Measurements from ENCODE around the gene EHMT2. TPM values are rescaled to one million over a fixed set of nuclear protein-coding genes. Genes with fewer than 3 reads are reported as not detected.

EHMT2 gene
- polyA plus RNA-seq, 3 donors from 2014 or later = 18.8 to 52.1 (median 21.5) TPM

DNA sequence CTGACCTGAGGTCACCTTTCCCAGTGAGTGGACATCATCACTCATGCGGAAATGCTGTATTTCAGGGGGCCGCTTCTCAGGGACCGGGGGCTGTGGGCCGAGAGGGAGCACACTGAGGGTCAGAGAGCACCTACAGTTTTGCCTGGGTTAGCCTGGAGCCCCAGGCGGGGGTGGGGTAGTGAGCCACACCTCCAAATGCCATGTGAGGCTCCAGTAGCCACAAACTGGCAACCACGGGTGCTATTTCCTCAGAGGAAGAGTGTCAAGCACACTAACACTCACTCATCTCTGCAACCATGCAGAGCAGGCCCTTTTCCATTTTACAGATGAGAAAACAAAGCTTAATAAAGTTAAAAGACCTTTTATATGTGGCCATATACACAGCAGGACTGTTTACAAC is 4.7 kb downstream of the EHMT2 start:
- Mint-ChIP-seq H3K9me3 (no peaks in the 10 kb centered on the region), H3K36me3 (peaks cover 15 to 23% (median 18%) of the 10 kb centered on the region in 3 donors), H3K27ac (no peak overlapping the region), H3K4me1 (peaks cover 10 to 14% of the 10 kb centered on the region in 2 donors), H3K27me3 (ENCODE audit: low read depth in 3 of 3) (peaks cover 0 to 2% (median 0%) of the 10 kb centered on the region in 3 donors), H3K4me3 (no peak overlapping the region)
- DNase-seq = no peak

DNA sequence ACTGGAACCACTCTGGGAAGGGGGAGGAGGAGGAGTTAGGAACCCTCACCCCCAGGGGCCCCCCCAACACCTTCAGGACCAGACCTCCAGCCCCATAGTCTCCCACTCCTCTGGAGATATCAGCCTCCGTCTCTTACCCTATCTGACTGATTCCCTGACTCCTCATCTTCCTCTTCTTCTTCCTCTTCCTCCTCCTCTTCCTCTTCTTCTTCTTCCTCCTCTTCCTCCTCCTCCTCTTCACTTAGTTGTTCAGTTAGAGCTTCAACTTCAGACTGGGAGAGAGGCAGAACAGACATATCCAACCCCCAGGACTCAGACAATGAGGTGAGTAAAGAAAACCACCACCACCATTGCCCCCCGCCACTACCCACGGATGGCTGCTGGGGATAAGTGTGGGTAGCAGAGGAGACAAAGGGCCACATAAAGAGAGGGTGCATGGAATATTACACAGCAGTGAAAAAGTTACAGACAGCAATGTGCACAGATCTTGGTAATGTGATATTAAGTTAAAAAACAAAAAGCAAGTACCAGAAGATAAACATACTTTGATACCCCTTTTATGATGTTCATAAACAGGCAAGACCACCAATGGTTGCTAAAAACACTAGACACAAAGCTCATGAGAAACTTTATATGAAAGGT is 8.0 kb downstream of the EHMT2 start:
- no peak for DNase-seq
- Mint-ChIP-seq H3K27me3 (ENCODE audit: low read depth in 3 of 3) (no peaks in the 10 kb centered on the region), H3K4me1 (no peaks in the 10 kb centered on the region), H3K36me3 (peaks cover 20 to 39% (median 23%) of the 10 kb centered on the region in 3 donors), H3K4me3 (no peak overlapping the region), H3K9me3 (no peaks in the 10 kb centered on the region), H3K27ac (no peak overlapping the region)

DNA sequence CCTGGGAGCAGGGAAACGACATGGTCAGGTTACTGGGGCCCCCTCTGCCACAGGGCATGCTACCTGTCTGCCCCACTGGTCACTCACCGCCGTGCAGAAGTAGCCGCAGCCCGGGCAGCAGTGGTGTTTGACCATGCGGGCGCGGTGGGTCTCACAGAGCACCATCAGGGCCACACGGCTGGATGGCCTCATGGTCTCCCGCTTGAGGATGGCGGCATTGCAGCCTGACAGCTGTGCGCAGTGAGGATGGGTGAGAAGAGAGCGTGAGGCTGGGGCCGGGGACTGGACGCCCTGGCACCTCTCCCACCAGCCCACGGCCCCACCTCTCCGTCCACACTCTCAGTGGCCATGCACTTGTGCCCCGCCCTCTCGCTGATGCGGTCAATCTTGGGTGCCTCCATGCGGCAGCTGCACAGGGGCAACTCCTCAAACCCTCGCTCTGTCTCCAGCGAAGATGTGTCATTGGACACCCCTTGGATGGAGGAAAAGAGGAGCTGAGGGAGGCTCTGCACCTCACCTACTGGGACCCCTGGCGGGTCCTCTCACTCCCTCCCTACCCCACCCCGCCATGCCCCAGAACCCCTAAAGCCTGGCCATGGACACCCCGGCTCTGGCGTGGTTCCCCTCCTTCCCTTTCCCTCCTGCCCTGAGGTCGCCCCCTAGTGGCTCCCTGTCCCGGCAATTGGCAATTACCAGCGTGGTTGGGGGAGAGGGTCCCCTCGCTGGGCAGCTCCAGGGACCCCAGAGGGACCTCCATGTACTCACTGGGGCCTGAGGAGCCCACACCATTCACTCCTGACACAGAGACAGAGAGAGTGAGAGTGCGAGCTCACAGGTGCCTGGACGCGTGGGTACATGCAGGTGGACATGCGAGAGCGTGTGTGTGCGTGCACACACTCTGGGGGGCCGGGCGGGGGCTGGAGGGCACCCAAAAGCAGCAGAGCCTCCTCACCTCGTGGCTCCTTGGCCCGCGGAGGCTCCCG is 8.9 kb downstream of the EHMT2 start:
- H3K27me3 Mint-ChIP-seq (ENCODE audit: low read depth in 3 of 3) = no peaks in the 10 kb centered on the region
- H3K36me3 Mint-ChIP-seq = peaks cover 20 to 39% (median 23%) of the 10 kb centered on the region in 3 donors
- no peak overlapping the region for H3K27ac Mint-ChIP-seq
- H3K4me1 Mint-ChIP-seq = no peaks in the 10 kb centered on the region
- H3K4me3 Mint-ChIP-seq = no peak overlapping the region
- DNase-seq = peak in 2 of 3 donors; percentile 34 to 43
- no peaks in the 10 kb centered on the region for H3K9me3 Mint-ChIP-seq

DNA sequence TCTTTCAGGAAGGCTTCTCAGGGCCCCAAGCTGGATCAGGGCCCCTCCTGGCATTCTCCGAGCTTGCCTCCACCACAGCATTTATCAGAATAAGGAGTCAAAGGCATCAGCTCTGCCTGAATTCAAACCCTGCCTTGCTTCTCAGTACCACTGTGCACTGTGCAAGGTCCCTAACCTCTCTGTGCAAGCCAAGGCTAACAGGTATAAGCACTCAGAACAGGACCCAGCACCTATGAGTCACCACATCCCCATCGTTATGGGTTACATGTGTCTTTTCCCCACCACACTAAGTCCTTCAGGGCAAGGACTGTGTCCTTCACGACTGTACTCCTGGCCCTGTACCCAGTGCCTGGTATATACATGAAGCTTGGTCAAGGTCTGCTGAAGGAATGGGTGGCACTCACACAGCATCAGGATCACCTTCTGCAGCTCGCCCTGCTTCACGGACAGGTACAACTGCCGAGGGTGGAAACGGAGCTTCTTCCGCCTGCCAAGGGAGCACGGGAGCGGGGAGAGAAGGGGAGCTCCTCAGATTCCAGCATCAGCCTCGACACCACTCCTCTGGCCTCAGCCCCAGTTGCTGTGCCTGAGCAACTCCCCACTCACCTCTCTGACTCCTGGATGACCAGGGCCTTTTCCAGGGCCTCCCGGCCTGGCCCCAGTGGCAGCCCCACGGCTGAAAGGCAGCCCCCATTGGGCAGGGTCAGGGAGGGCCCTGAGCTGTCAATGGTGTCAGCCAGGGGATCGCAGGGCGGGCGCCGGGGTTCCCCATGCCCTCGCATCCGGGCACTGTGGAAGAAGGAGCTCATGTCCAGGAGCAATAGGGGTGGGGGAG is 10.1 kb downstream of the EHMT2 start:
- no peak for DNase-seq
- no peak overlapping the region for H3K27ac Mint-ChIP-seq
- no peaks in the 10 kb centered on the region for H3K4me1 Mint-ChIP-seq
- no peak overlapping the region for H3K4me3 Mint-ChIP-seq
- H3K27me3 Mint-ChIP-seq (ENCODE audit: low read depth in 3 of 3) = no peaks in the 10 kb centered on the region
- no peaks in the 10 kb centered on the region for H3K9me3 Mint-ChIP-seq
- H3K36me3 Mint-ChIP-seq = peaks cover 20 to 41% (median 20%) of the 10 kb centered on the region in 3 donors

DNA sequence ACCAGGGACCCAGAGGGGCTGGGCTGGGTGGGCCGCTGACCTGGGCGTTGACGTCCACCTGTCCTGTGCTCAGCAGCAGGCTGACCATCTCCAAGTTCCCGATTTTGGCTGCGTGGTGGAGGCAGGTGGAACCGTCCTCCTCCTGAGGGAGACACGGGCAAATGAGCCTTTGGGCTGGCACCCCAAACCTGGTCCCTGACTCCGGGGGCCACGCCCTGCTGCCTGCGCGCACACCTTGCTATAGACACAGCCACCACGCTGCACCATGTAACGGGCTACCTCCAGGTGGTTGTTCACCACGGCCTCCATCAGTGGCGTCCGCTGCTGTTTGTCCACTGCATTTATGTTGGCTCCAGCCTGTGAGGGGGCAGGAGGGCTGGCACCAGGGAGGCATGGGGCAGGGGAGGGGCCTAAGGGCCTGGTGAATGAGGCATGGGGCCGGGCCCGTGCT is 10.9 kb downstream of the EHMT2 start:
- no peaks in the 10 kb centered on the region for H3K4me1 Mint-ChIP-seq
- peak overlapping the region in 1 of 6 donors; percentile 24 for H3K27ac Mint-ChIP-seq
- no peaks in the 10 kb centered on the region for H3K27me3 Mint-ChIP-seq (ENCODE audit: low read depth in 3 of 3)
- H3K36me3 Mint-ChIP-seq = peaks cover 14 to 39% (median 19%) of the 10 kb centered on the region in 3 donors
- no peak for DNase-seq
- H3K4me3 Mint-ChIP-seq = no peak overlapping the region
- H3K9me3 Mint-ChIP-seq = no peaks in the 10 kb centered on the region

DNA sequence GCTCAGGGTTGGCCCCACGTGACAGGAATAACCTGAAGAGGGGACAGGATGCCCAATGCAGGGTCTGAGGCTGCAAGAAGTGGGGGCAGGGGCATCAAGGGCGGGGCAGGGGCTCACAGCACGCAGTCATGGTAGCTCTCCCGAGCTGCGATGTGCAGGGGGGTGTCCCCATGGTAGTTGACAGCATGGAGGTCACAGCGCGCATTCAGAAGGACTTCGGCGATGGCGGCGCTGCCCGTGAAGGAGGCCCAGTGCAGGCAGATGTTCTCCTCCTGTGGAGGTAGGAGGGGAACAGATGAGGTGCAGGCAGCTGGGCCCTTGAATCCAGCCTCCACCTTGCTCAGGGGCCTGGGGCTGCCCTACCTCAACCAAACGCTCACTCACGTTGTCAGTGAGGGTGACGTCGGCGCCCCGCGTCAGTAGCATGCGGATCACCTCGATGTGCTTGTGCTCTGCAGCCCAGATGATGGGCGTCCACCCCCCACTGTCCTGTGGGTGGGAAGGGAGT is 12.9 kb downstream of the EHMT2 start:
- no peak for DNase-seq
- Mint-ChIP-seq H3K27me3 (ENCODE audit: low read depth in 3 of 3) (peaks cover 0 to 2% (median under 1%) of the 10 kb centered on the region in 3 donors), H3K27ac (no peak overlapping the region), H3K9me3 (no peaks in the 10 kb centered on the region), H3K4me3 (no peak overlapping the region), H3K36me3 (peaks cover 11 to 42% (median 17%) of the 10 kb centered on the region in 3 donors), H3K4me1 (no peaks in the 10 kb centered on the region)

DNA sequence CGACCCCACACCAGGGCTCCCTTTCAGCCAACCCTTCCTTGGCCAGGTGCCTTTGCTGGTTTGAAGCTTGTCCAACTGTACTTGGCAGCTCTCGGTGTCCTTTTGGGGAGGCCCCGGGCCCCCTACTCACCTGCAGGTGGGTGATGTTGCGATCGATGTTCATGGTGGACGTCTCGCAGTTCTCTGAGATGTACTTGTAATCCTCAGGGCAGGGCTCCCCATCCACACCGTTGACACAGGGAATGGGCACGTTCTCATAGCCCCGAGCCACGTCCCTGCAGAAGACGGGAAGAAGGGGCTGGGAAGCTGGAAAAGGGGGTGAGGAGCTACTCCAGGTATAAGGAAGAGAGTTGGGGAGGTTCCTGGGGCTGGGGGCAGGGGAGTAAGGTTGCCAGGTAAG is 13.8 kb downstream of the EHMT2 start:
- no peak for DNase-seq
- Mint-ChIP-seq H3K27ac (no peak overlapping the region), H3K4me1 (no peaks in the 10 kb centered on the region), H3K27me3 (ENCODE audit: low read depth in 3 of 3) (peaks cover 1 to 2% (median 2%) of the 10 kb centered on the region in 3 donors), H3K9me3 (no peaks in the 10 kb centered on the region), H3K4me3 (no peak overlapping the region), H3K36me3 (peaks cover 11 to 40% (median 17%) of the 10 kb centered on the region in 3 donors)

DNA sequence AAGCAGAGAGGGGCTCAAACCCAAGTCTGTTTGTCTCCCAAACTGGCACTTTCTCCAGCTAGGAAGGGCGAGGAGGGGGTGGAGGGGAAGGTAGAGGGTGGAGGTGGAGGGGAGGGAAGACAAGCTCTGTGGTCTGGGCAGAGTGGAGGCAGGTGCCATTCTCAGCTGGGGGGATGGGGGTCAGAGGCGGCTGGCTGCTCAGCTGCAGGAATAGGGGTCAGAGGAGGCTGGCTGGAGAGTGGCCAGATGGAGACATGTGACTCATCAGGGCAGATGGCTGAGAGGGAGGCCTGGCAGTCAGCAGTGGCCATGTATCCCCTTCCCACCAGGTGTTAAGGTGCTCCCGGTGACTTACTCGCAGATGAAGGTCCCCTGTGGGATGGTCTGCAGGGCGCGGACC is 15.2 kb downstream of the EHMT2 start:
- no peak overlapping the region for H3K4me3 Mint-ChIP-seq
- peaks cover 11 to 39% (median 17%) of the 10 kb centered on the region in 3 donors for H3K36me3 Mint-ChIP-seq
- no peaks in the 10 kb centered on the region for H3K9me3 Mint-ChIP-seq
- H3K27me3 Mint-ChIP-seq (ENCODE audit: low read depth in 3 of 3) = peaks cover 2% of the 10 kb centered on the region in 3 donors
- H3K4me1 Mint-ChIP-seq = no peaks in the 10 kb centered on the region
- H3K27ac Mint-ChIP-seq = no peak overlapping the region
- DNase-seq = no peak

DNA sequence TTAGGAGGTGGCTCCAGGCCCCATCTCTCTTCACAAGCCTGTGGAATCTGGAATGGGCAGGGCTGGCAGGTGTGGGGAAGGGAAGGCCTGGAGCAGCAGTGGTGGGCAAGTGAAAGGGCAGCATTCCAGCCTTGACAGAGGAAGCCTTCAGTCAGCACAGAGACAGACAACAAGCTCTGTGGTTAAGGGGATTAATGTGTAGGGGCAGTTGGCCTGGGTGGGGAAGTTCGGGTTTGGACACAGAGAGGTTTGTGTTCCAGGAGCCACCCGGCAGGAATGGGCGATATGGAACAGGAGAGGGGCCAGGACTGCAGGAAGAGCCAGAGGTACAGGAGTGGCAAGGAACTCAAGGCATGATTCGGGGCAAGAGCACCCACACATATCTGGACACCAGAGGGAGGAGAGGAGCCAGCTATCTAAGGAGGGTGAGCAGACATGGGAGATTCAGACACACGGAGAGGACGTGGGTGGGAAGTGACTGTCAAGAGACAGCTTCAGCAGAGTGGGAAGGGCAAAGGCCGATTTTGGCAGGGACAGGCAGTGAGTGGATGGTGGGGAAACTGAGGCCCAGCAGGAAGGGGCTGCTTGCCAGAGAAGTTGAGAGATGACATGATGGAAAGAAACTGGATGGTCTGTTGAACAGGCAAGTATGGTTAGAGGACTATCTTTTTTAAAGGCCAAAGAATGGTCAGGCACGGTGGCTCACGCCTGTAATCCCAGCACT is 16.2 kb downstream of the EHMT2 start:
- Mint-ChIP-seq H3K4me1 (no peaks in the 10 kb centered on the region), H3K27ac (peak overlapping the region in 2 of 6 donors; percentile 48 to 59), H3K9me3 (no peaks in the 10 kb centered on the region), H3K27me3 (ENCODE audit: low read depth in 3 of 3) (peaks cover 2% of the 10 kb centered on the region in 3 donors), H3K36me3 (peaks cover 10 to 35% (median 15%) of the 10 kb centered on the region in 3 donors), H3K4me3 (no peak overlapping the region)
- no peak for DNase-seq

DNA sequence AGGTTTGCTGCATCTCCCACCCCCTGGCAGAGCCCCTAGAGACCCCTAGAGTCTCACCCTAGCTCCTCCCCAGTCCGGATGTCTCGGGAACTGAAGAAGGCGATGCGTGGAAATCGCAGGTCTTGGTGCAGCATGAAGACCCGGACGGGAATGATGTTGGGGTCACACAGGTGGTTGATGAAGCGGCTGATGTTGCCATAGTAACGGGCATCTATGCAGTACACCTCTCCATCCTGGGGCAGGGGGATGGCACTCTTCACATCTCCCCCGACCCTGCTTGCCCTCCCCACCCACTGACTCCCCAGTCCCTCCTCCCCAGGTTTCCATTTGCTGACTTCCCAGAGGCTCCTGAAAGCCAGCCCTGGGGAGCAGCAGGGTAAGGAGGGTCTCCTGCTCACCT is 16.9 kb downstream of the EHMT2 start:
- no peak overlapping the region for H3K27ac Mint-ChIP-seq
- H3K9me3 Mint-ChIP-seq = no peaks in the 10 kb centered on the region
- DNase-seq = no peak
- H3K27me3 Mint-ChIP-seq (ENCODE audit: low read depth in 3 of 3) = peaks cover 2 to 5% (median 4%) of the 10 kb centered on the region in 3 donors
- peaks cover 6 to 29% (median 11%) of the 10 kb centered on the region in 3 donors for H3K36me3 Mint-ChIP-seq
- no peak overlapping the region for H3K4me3 Mint-ChIP-seq
- no peaks in the 10 kb centered on the region for H3K4me1 Mint-ChIP-seq

DNA sequence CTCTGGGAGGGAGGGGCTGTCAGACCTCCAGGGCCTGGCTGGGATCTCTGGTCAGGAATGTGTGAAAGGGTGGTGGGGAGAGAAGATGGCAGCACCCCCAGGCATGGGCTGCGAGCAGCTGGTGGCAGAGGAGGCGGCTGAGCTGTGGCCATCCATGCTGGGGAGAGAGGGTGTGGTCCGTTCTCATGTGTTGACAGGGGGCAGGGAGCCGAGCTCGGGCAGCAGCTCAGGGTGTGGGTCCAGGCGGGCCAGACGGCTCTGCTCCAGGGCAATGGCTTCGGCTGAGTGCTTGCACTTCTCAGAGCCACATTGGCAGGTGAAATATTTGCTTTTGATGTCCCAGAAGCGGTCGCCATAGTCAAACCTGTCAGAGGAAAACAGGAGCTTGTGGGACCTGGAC is 17.6 kb downstream of the EHMT2 start:
- peaks cover 2 to 5% (median 4%) of the 10 kb centered on the region in 3 donors for H3K27me3 Mint-ChIP-seq (ENCODE audit: low read depth in 3 of 3)
- peaks cover 6 to 25% (median 11%) of the 10 kb centered on the region in 3 donors for H3K36me3 Mint-ChIP-seq
- no peak overlapping the region for H3K27ac Mint-ChIP-seq
- no peaks in the 10 kb centered on the region for H3K9me3 Mint-ChIP-seq
- no peak for DNase-seq
- no peaks in the 10 kb centered on the region for H3K4me1 Mint-ChIP-seq
- no peak overlapping the region for H3K4me3 Mint-ChIP-seq

DNA sequence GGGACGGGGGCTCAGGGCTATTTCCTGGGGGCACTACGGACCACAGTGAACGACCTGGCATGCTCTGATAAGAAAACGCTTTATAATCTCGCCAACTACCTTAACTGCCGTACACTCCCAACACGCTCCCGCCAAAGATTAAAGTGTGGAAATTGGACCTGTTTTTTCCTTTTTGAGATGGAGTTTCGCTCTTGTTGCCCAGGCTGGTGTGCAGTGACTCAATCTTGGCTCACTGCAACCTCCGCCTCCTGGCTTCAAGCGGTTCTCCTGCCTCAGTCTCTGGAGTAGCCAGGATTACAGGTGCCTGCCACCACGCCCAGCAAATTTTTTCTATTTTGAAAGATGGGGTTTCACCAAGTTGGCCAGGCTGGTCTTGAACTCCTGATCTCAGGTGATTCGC is 18.4 kb downstream of the EHMT2 start:
- H3K36me3 Mint-ChIP-seq = peaks cover 6 to 25% (median 11%) of the 10 kb centered on the region in 3 donors
- no peak overlapping the region for H3K27ac Mint-ChIP-seq
- no peaks in the 10 kb centered on the region for H3K4me1 Mint-ChIP-seq
- H3K27me3 Mint-ChIP-seq (ENCODE audit: low read depth in 3 of 3) = peaks cover 2 to 5% (median 4%) of the 10 kb centered on the region in 3 donors
- no peaks in the 10 kb centered on the region for H3K9me3 Mint-ChIP-seq
- H3K4me3 Mint-ChIP-seq = no peak overlapping the region
- no peak for DNase-seq

DNA sequence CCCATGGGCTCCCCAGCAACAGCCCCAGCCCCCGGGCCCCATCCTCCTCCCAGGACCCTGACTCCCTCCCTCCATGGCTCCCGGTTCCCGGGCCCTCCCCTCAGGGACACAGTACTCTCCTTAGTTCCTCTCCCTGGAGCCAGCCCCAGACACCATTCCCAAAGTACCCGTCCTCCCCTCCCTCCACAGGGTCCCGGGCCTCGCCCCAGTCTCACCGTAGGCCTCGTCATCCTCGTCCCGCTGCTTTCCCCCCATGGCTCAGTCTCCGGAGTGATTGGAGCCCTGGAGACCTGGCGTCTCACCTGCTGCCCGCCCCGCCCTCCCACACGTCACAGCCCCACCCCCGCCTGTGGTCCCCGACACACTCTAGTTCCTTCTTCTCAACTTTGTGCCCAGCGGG is 18.8 kb downstream of the EHMT2 start, which contains the start of gene SLC44A4:
Gene SLC44A4 (minus strand): TSS at position 272 of the 400 bp plus-strand sequence. CDS start 17 bp downstream, at position 255.
- H3K4me1 Mint-ChIP-seq = no peaks in the 10 kb centered on the region
- peaks cover 2 to 5% (median 4%) of the 10 kb centered on the region in 3 donors for H3K27me3 Mint-ChIP-seq (ENCODE audit: low read depth in 3 of 3)
- no peaks in the 10 kb centered on the region for H3K9me3 Mint-ChIP-seq
- no peak within 1 kb of the TSS for H3K27ac Mint-ChIP-seq
- peaks cover 6 to 25% (median 11%) of the 10 kb centered on the region in 3 donors for H3K36me3 Mint-ChIP-seq
- DNase-seq = no peak
- H3K4me3 Mint-ChIP-seq = no peak within 1 kb of the TSS

All from immature natural killer cell (primary cell).